Measurements from ENCODE around the gene RGS7.
"Not testable (repeated sequence)": the region's sequence is repeated elsewhere in the genome, so short reads cannot be mapped to it uniquely, and the experiment has no call there.

RGS7 gene

GRCh38 chr1:241109039-241109438, 248.0 kb downstream of the RGS7 start:
- Histone ChIP-seq H3K4me1 (ENCODE audit: control insufficient read depth in 1 of 2, insufficient read depth in 2 of 2, low read length in 2 of 2) (no peaks in the 10 kb centered on the region), H3K36me3 (ENCODE audit: control insufficient read depth in 1 of 2, insufficient read depth in 2 of 2, low read length in 2 of 2) (no peaks in the 10 kb centered on the region), H3K9ac (ENCODE audit: low read depth in 1 of 2, low read length in 2 of 2) (no peak overlapping the region), H3K4me3 (ENCODE audit: low read depth in 1 of 2, low read length in 2 of 2) (no peak overlapping the region), H3K27ac (ENCODE audit: low read depth, low read length) (no peak overlapping the region), H3K27me3 (ENCODE audit: control insufficient read depth in 1 of 2, insufficient read depth in 2 of 2, low read length in 2 of 2) (no peaks in the 10 kb centered on the region), H3K9me3 (ENCODE audit: control insufficient read depth in 1 of 2, low read length in 2 of 2) (no peaks in the 10 kb centered on the region)

GRCh38 chr1:241105147-241105546, 251.9 kb downstream of the RGS7 start:
- H3K27me3 ChIP-seq (ENCODE audit: control insufficient read depth in 1 of 2, insufficient read depth in 2 of 2, low read length in 2 of 2) = no peaks in the 10 kb centered on the region
- H3K36me3 ChIP-seq (ENCODE audit: control insufficient read depth in 1 of 2, insufficient read depth in 2 of 2, low read length in 2 of 2) = no peaks in the 10 kb centered on the region
- no peak overlapping the region for H3K9ac ChIP-seq (ENCODE audit: low read depth in 1 of 2, low read length in 2 of 2)
- no peak overlapping the region for H3K27ac ChIP-seq (ENCODE audit: low read depth, low read length)
- no peaks in the 10 kb centered on the region for H3K4me1 ChIP-seq (ENCODE audit: control insufficient read depth in 1 of 2, insufficient read depth in 2 of 2, low read length in 2 of 2)
- no peaks in the 10 kb centered on the region for H3K9me3 ChIP-seq (ENCODE audit: control insufficient read depth in 1 of 2, low read length in 2 of 2)
- H3K4me3 ChIP-seq (ENCODE audit: low read depth in 1 of 2, low read length in 2 of 2) = no peak overlapping the region

GRCh38 chr1:241102664-241103063, 254.3 kb downstream of the RGS7 start:
- no peaks in the 10 kb centered on the region for H3K36me3 ChIP-seq (ENCODE audit: control insufficient read depth in 1 of 2, insufficient read depth in 2 of 2, low read length in 2 of 2)
- no peaks in the 10 kb centered on the region for H3K9me3 ChIP-seq (ENCODE audit: control insufficient read depth in 1 of 2, low read length in 2 of 2)
- H3K4me3 ChIP-seq (ENCODE audit: low read depth in 1 of 2, low read length in 2 of 2) = no peak overlapping the region
- H3K27ac ChIP-seq (ENCODE audit: low read depth, low read length) = no peak overlapping the region
- no peaks in the 10 kb centered on the region for H3K4me1 ChIP-seq (ENCODE audit: control insufficient read depth in 1 of 2, insufficient read depth in 2 of 2, low read length in 2 of 2)
- no peak overlapping the region for H3K9ac ChIP-seq (ENCODE audit: low read depth in 1 of 2, low read length in 2 of 2)
- H3K27me3 ChIP-seq (ENCODE audit: control insufficient read depth in 1 of 2, insufficient read depth in 2 of 2, low read length in 2 of 2) = no peaks in the 10 kb centered on the region

- H3K27ac ChIP-seq (ENCODE audit: low read depth, low read length) = no peak overlapping the region
- H3K4me1 ChIP-seq (ENCODE audit: control insufficient read depth in 1 of 2, insufficient read depth in 2 of 2, low read length in 2 of 2) = no peaks in the 10 kb centered on the region
- no peaks in the 10 kb centered on the region for H3K36me3 ChIP-seq (ENCODE audit: control insufficient read depth in 1 of 2, insufficient read depth in 2 of 2, low read length in 2 of 2)
- H3K9me3 ChIP-seq (ENCODE audit: control insufficient read depth in 1 of 2, low read length in 2 of 2) = no peaks in the 10 kb centered on the region
- H3K27me3 ChIP-seq (ENCODE audit: control insufficient read depth in 1 of 2, insufficient read depth in 2 of 2, low read length in 2 of 2) = no peaks in the 10 kb centered on the region
- no peak overlapping the region for H3K4me3 ChIP-seq (ENCODE audit: low read depth in 1 of 2, low read length in 2 of 2)
- H3K9ac ChIP-seq (ENCODE audit: low read depth in 1 of 2, low read length in 2 of 2) = no peak overlapping the region
Observed at GRCh38 chr1:241101622-241102021, 255.4 kb downstream of the RGS7 start.

GRCh38 chr1:241097479-241097878, 259.5 kb downstream of the RGS7 start:
- H3K27me3 ChIP-seq (ENCODE audit: control insufficient read depth in 1 of 2, insufficient read depth in 2 of 2, low read length in 2 of 2) = no peaks in the 10 kb centered on the region
- H3K9ac ChIP-seq (ENCODE audit: low read depth in 1 of 2, low read length in 2 of 2) = no peak overlapping the region
- no peaks in the 10 kb centered on the region for H3K9me3 ChIP-seq (ENCODE audit: control insufficient read depth in 1 of 2, low read length in 2 of 2)
- no peak overlapping the region for H3K4me3 ChIP-seq (ENCODE audit: low read depth in 1 of 2, low read length in 2 of 2)
- no peaks in the 10 kb centered on the region for H3K4me1 ChIP-seq (ENCODE audit: control insufficient read depth in 1 of 2, insufficient read depth in 2 of 2, low read length in 2 of 2)
- no peaks in the 10 kb centered on the region for H3K36me3 ChIP-seq (ENCODE audit: control insufficient read depth in 1 of 2, insufficient read depth in 2 of 2, low read length in 2 of 2)
- no peak overlapping the region for H3K27ac ChIP-seq (ENCODE audit: low read depth, low read length)

- Histone ChIP-seq H3K9ac (ENCODE audit: low read depth in 1 of 2, low read length in 2 of 2) (no peak overlapping the region), H3K36me3 (ENCODE audit: control insufficient read depth in 1 of 2, insufficient read depth in 2 of 2, low read length in 2 of 2) (no peaks in the 10 kb centered on the region), H3K27me3 (ENCODE audit: control insufficient read depth in 1 of 2, insufficient read depth in 2 of 2, low read length in 2 of 2) (no peaks in the 10 kb centered on the region), H3K27ac (ENCODE audit: low read depth, low read length) (no peak overlapping the region), H3K9me3 (ENCODE audit: control insufficient read depth in 1 of 2, low read length in 2 of 2) (no peaks in the 10 kb centered on the region), H3K4me3 (ENCODE audit: low read depth in 1 of 2, low read length in 2 of 2) (no peak overlapping the region), H3K4me1 (ENCODE audit: control insufficient read depth in 1 of 2, insufficient read depth in 2 of 2, low read length in 2 of 2) (no peaks in the 10 kb centered on the region)
Observed at GRCh38 chr1:241096982-241097381, 260.0 kb downstream of the RGS7 start.

GRCh38 chr1:241095847-241096246, 261.2 kb downstream of the RGS7 start:
- H3K4me3 ChIP-seq (ENCODE audit: low read depth in 1 of 2, low read length in 2 of 2) = no peak overlapping the region
- H3K27ac ChIP-seq (ENCODE audit: low read depth, low read length) = no peak overlapping the region
- H3K9me3 ChIP-seq (ENCODE audit: control insufficient read depth in 1 of 2, low read length in 2 of 2) = no peaks in the 10 kb centered on the region
- H3K9ac ChIP-seq (ENCODE audit: low read depth in 1 of 2, low read length in 2 of 2) = no peak overlapping the region
- no peaks in the 10 kb centered on the region for H3K4me1 ChIP-seq (ENCODE audit: control insufficient read depth in 1 of 2, insufficient read depth in 2 of 2, low read length in 2 of 2)
- no peaks in the 10 kb centered on the region for H3K36me3 ChIP-seq (ENCODE audit: control insufficient read depth in 1 of 2, insufficient read depth in 2 of 2, low read length in 2 of 2)
- no peaks in the 10 kb centered on the region for H3K27me3 ChIP-seq (ENCODE audit: control insufficient read depth in 1 of 2, insufficient read depth in 2 of 2, low read length in 2 of 2)

- H3K4me1 ChIP-seq (ENCODE audit: control insufficient read depth in 1 of 2, insufficient read depth in 2 of 2, low read length in 2 of 2) = no peaks in the 10 kb centered on the region
- no peaks in the 10 kb centered on the region for H3K9me3 ChIP-seq (ENCODE audit: control insufficient read depth in 1 of 2, low read length in 2 of 2)
- H3K4me3 ChIP-seq (ENCODE audit: low read depth in 1 of 2, low read length in 2 of 2) = no peak overlapping the region
- no peaks in the 10 kb centered on the region for H3K27me3 ChIP-seq (ENCODE audit: control insufficient read depth in 1 of 2, insufficient read depth in 2 of 2, low read length in 2 of 2)
- no peak overlapping the region for H3K9ac ChIP-seq (ENCODE audit: low read depth in 1 of 2, low read length in 2 of 2)
- no peaks in the 10 kb centered on the region for H3K36me3 ChIP-seq (ENCODE audit: control insufficient read depth in 1 of 2, insufficient read depth in 2 of 2, low read length in 2 of 2)
- no peak overlapping the region for H3K27ac ChIP-seq (ENCODE audit: low read depth, low read length)
Observed at GRCh38 chr1:241090798-241091197, 266.2 kb downstream of the RGS7 start.

GRCh38 chr1:241089066-241089465, 267.9 kb downstream of the RGS7 start:
- H3K9ac ChIP-seq (ENCODE audit: low read depth in 1 of 2, low read length in 2 of 2); H3K27me3 ChIP-seq (ENCODE audit: control insufficient read depth in 1 of 2, insufficient read depth in 2 of 2, low read length in 2 of 2); H3K4me1 ChIP-seq (ENCODE audit: control insufficient read depth in 1 of 2, insufficient read depth in 2 of 2, low read length in 2 of 2); H3K27ac ChIP-seq (ENCODE audit: low read depth, low read length); H3K4me3 ChIP-seq (ENCODE audit: low read depth in 1 of 2, low read length in 2 of 2); H3K9me3 ChIP-seq (ENCODE audit: control insufficient read depth in 1 of 2, low read length in 2 of 2); H3K36me3 ChIP-seq (ENCODE audit: control insufficient read depth in 1 of 2, insufficient read depth in 2 of 2, low read length in 2 of 2): not testable (repeated sequence)

- not testable (repeated sequence) for H3K27me3 ChIP-seq (ENCODE audit: control insufficient read depth in 1 of 2, insufficient read depth in 2 of 2, low read length in 2 of 2); H3K36me3 ChIP-seq (ENCODE audit: control insufficient read depth in 1 of 2, insufficient read depth in 2 of 2, low read length in 2 of 2)
Observed at GRCh38 chr1:241088075-241088474, 268.9 kb downstream of the RGS7 start.

GRCh38 chr1:241086686-241087085, 270.3 kb downstream of the RGS7 start:
- Histone ChIP-seq H3K27me3 (ENCODE audit: control insufficient read depth in 1 of 2, insufficient read depth in 2 of 2, low read length in 2 of 2) (no peaks in the 10 kb centered on the region), H3K27ac (ENCODE audit: low read depth, low read length) (no peak overlapping the region), H3K4me3 (ENCODE audit: low read depth in 1 of 2, low read length in 2 of 2) (no peak overlapping the region), H3K4me1 (ENCODE audit: control insufficient read depth in 1 of 2, insufficient read depth in 2 of 2, low read length in 2 of 2) (no peaks in the 10 kb centered on the region), H3K36me3 (ENCODE audit: control insufficient read depth in 1 of 2, insufficient read depth in 2 of 2, low read length in 2 of 2) (no peaks in the 10 kb centered on the region), H3K9ac (ENCODE audit: low read depth in 1 of 2, low read length in 2 of 2) (no peak overlapping the region), H3K9me3 (ENCODE audit: control insufficient read depth in 1 of 2, low read length in 2 of 2) (no peaks in the 10 kb centered on the region)

More at GRCh38 chr1:241088075-241088474, 268.9 kb downstream of the RGS7 start:
- not testable (repeated sequence) for H3K4me3 ChIP-seq (ENCODE audit: low read depth in 1 of 2, low read length in 2 of 2); H3K27ac ChIP-seq (ENCODE audit: low read depth, low read length); H3K9ac ChIP-seq (ENCODE audit: low read depth in 1 of 2, low read length in 2 of 2); H3K4me1 ChIP-seq (ENCODE audit: control insufficient read depth in 1 of 2, insufficient read depth in 2 of 2, low read length in 2 of 2); H3K9me3 ChIP-seq (ENCODE audit: control insufficient read depth in 1 of 2, low read length in 2 of 2)

Measured in duodenal mucosa (tissue), 2 donors.